Breast epithelium (tissue), 4 donors: Measurements from ENCODE around the gene ALB. TPM values are rescaled to one million over a fixed set of nuclear protein-coding genes. Genes with fewer than 3 reads are reported as not detected.

Experiments used
- DNase-seq, 2 donors: peaks; one replicate each; pipeline ENCODE4 v3.0.0-alpha.2; 2019; ENCODE audit warnings: low spot score in 2 of 2
- H3K27ac ChIP-seq, 2 donors: fragments of 200-600 bp; sonication (generic) in 1 of 2; one replicate each; pipeline ENCODE4 v1.5.1; 2016 to 2019; ENCODE audit warnings: mild to moderate bottlenecking in 1 of 2
- H3K27me3 ChIP-seq, 2 donors: fragments of 200-600 bp; sonication (generic) in 1 of 2; one replicate each; pipeline versions ENCODE4 v1.5.1 to v1.6.0; 2017 to 2019; ENCODE audit warnings: control low read depth in 1 of 2, mild to moderate bottlenecking in 1 of 2
- H3K36me3 ChIP-seq: fragments of 200-600 bp; one replicate; pipeline ENCODE4 v1.5.1; 2019
- H3K4me1 ChIP-seq, 2 donors: fragments of 200-600 bp; sonication (generic); one replicate each; pipeline ENCODE4 v1.5.1; 2016 to 2019; ENCODE audit warnings: control low read depth in 1 of 2
- H3K4me3 ChIP-seq, 3 donors: fragments of 200-600 bp; sonication (generic); 1 replicate in 2 of 3; 2 replicates in 1 of 3; pipeline ENCODE4 v1.5.1; 2016 to 2019; ENCODE audit warnings: mild to moderate bottlenecking in 3 of 3, moderate library complexity in 2 of 3
- H3K9me3 ChIP-seq, 2 donors: fragments of 200-600 bp; sonication (generic) in 1 of 2; one replicate each; pipeline ENCODE4 v1.5.1; 2016 to 2019; ENCODE audit warnings: control low read depth in 1 of 2
- POLR2A ChIP-seq: fragments of 450-650 bp; IDR thresholded peaks from one replicate; pipeline ENCODE4 v1.6.1; 2016; ENCODE audit warnings: antibody characterized with exemption, mild to moderate bottlenecking, moderate library complexity
- POLR2AphosphoS5 ChIP-seq, 3 donors: sonication (generic); formaldehyde crosslinking; IDR thresholded peaks; one replicate each; pipeline ENCODE4 v1.6.1; 2017; ENCODE audit warnings: antibody characterized with exemption in 3 of 3
- intact Hi-C: fragments of 100-400 bp; cut with DNase I; formaldehyde crosslinking; loops from one replicate; pipeline ENCODE4 v1.15.1; 2023; ENCODE audit warnings: low total_unique reads
- total RNA-seq, 3 donors: library from RNA; depleted of rRNA; stranded (reverse); fragments of >200 nt; gene quantifications; one replicate each; pipeline ENCODE4 v1.1.0, GENCODE V29; 2016
- TF ChIP-seq, protein P1 (sequence below), 3 donors: fragments of 450-650 bp; IDR thresholded peaks; one replicate each; pipeline ENCODE4 v1.5.1; 2016 to 2017; ENCODE audit warnings: antibody characterized with exemption in 3 of 3, mild to moderate bottlenecking in 3 of 3, moderate library complexity in 3 of 3

The ALB gene
- total RNA-seq, 3 donors from 2014 or later = 0.66 to 9.1 TPM; not detected in 1

DNA sequence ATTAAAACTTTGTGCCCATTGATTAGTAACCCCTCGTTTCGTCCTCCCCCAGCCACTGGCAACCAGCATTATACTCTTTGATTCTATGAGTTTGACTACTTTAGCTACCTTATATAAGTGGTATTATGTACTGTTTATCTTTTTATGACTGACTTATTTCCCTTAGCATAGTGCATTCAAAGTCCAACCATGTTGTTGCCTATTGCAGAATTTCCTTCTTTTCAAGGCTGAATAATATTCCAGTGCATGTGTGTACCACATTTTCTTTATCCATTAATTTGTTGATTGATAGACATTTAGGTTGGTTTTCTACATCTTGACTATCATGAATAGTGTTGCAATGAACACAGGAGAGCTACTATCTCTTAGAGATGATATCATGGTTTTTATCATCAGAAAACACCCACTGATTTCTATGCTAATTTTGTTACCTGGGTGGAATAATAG lies 3.2 kb downstream of the ALB start:
- no peak for TF ChIP-seq POLR2A
- TF ChIP-seq POLR2AphosphoS5 (IDR thresholded peaks at IDR 0.05) = no peak
- TF ChIP-seq, protein P1, sequence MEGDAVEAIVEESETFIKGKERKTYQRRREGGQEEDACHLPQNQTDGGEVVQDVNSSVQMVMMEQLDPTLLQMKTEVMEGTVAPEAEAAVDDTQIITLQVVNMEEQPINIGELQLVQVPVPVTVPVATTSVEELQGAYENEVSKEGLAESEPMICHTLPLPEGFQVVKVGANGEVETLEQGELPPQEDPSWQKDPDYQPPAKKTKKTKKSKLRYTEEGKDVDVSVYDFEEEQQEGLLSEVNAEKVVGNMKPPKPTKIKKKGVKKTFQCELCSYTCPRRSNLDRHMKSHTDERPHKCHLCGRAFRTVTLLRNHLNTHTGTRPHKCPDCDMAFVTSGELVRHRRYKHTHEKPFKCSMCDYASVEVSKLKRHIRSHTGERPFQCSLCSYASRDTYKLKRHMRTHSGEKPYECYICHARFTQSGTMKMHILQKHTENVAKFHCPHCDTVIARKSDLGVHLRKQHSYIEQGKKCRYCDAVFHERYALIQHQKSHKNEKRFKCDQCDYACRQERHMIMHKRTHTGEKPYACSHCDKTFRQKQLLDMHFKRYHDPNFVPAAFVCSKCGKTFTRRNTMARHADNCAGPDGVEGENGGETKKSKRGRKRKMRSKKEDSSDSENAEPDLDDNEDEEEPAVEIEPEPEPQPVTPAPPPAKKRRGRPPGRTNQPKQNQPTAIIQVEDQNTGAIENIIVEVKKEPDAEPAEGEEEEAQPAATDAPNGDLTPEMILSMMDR (IDR thresholded peaks at IDR 0.05) = no peak
- Histone ChIP-seq H3K9me3 (no peaks in the 10 kb centered on the region), H3K27me3 (no peaks in the 10 kb centered on the region), H3K27ac (no peak overlapping the region), H3K36me3 (no peaks in the 10 kb centered on the region), H3K4me3 (no peak overlapping the region), H3K4me1 (no peaks in the 10 kb centered on the region)
- DNase-seq = no peak
- intact Hi-C loops = no loop called here

DNA sequence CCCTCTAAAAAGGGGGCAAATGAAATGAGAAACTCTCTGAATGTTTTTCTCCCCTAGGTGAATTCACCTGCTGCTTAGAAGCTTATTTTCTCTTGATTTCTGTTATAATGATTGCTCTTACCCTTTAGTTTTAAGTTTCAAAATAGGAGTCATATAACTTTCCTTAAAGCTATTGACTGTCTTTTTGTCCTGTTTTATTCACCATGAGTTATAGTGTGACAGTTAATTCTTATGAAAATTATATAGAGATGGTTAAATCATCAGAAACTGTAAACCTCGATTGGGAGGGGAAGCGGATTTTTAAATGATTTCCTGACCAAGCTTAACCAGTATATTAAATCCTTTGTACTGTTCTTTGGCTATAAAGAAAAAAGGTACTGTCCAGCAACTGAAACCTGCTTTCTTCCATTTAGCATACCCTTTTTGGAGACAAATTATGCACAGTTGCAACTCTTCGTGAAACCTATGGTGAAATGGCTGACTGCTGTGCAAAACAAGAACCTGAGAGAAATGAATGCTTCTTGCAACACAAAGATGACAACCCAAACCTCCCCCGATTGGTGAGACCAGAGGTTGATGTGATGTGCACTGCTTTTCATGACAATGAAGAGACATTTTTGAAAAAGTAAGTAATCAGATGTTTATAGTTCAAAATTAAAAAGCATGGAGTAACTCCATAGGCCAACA lies 4.2 kb downstream of the ALB start:
- no peaks in the 10 kb centered on the region for H3K9me3 ChIP-seq
- H3K27ac ChIP-seq = no peak overlapping the region
- H3K36me3 ChIP-seq = no peaks in the 10 kb centered on the region
- no peaks in the 10 kb centered on the region for H3K27me3 ChIP-seq
- intact Hi-C loops = no loop called here
- DNase-seq = no peak
- no peak for TF ChIP-seq POLR2AphosphoS5 (IDR thresholded peaks at IDR 0.05)
- TF ChIP-seq POLR2A = no peak
- TF ChIP-seq, protein P1 (IDR thresholded peaks at IDR 0.05) = no peak
- H3K4me1 ChIP-seq = no peaks in the 10 kb centered on the region
- H3K4me3 ChIP-seq = no peak overlapping the region

DNA sequence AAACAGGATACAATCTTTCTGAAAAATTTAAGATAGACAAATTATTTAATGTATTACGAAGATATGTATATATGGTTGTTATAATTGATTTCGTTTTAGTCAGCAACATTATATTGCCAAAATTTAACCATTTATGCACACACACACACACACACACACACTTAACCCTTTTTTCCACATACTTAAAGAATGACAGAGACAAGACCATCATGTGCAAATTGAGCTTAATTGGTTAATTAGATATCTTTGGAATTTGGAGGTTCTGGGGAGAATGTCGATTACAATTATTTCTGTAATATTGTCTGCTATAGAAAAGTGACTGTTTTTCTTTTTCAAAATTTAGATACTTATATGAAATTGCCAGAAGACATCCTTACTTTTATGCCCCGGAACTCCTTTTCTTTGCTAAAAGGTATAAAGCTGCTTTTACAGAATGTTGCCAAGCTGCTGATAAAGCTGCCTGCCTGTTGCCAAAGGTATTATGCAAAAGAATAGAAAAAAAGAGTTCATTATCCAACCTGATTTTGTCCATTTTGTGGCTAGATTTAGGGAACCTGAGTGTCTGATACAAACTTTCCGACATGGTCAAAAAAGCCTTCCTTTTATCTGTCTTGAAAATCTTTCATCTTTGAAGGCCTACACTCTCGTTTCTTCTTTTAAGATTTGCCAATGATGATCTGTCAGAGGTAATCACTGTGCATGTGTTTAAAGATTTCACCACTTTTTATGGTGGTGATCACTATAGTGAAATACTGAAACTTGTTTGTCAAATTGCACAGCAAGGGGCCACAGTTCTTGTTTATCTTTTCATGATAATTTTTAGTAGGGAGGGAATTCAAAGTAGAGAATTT lies 5.2 kb downstream of the ALB start:
- TF ChIP-seq POLR2A = no peak
- TF ChIP-seq, protein P1 (IDR thresholded peaks at IDR 0.05) = no peak
- no peak for TF ChIP-seq POLR2AphosphoS5 (IDR thresholded peaks at IDR 0.05)
- Histone ChIP-seq H3K27me3 (no peaks in the 10 kb centered on the region), H3K4me1 (no peaks in the 10 kb centered on the region), H3K27ac (no peak overlapping the region), H3K9me3 (no peaks in the 10 kb centered on the region), H3K36me3 (no peaks in the 10 kb centered on the region), H3K4me3 (no peak overlapping the region)
- intact Hi-C loops = no loop called here
- no peak for DNase-seq

DNA sequence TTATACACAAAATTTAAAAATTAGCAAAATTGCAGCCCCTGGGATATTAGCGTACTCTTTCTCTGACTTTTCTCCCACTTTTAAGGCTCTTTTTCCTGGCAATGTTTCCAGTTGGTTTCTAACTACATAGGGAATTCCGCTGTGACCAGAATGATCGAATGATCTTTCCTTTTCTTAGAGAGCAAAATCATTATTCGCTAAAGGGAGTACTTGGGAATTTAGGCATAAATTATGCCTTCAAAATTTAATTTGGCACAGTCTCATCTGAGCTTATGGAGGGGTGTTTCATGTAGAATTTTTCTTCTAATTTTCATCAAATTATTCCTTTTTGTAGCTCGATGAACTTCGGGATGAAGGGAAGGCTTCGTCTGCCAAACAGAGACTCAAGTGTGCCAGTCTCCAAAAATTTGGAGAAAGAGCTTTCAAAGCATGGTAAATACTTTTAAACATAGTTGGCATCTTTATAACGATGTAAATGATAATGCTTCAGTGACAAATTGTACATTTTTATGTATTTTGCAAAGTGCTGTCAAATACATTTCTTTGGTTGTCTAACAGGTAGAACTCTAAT lies 6.0 kb downstream of the ALB start:
- Histone ChIP-seq H3K4me3 (no peak overlapping the region), H3K4me1 (no peaks in the 10 kb centered on the region), H3K27ac (no peak overlapping the region), H3K36me3 (no peaks in the 10 kb centered on the region), H3K27me3 (no peaks in the 10 kb centered on the region), H3K9me3 (no peaks in the 10 kb centered on the region)
- intact Hi-C loops = no loop called here
- no peak for DNase-seq
- TF ChIP-seq POLR2AphosphoS5 (IDR thresholded peaks at IDR 0.05) (no peak), POLR2A (no peak)
- TF ChIP-seq, protein P1 (IDR thresholded peaks at IDR 0.05) = no peak
